ENCODE results near the gene SDHA.
A peak's percentile ranks its signal among the peaks of the same experiment; 100 is the strongest.
"Not testable (repeated sequence)": the region's sequence is repeated elsewhere in the genome, so short reads cannot be mapped to it uniquely, and the experiment has no call there.

Gene SDHA

GRCh38 chr5:303741-304140, 85.6 kb downstream of the SDHA start:
- not testable (repeated sequence) for DNase-seq

GRCh38 chr5:305050-305449, 86.9 kb downstream of the SDHA start:
- DNase-seq, result peak; percentile 38

- DNase-seq, result no peak
Observed at GRCh38 chr5:305459-305858, 87.3 kb downstream of the SDHA start.

- no peak for DNase-seq
Observed at GRCh38 chr5:306011-306805, 88.1 kb downstream of the SDHA start.
